ENCODE results near the gene PGAP3.

PGAP3 gene

GRCh38 chr17:39622380-39623006, 65.4 kb downstream of the PGAP3 start:
- Histone ChIP-seq H3K4me1 (ENCODE audit: control insufficient read depth, insufficient read depth, low read length) (peaks cover 51% of the 10 kb centered on the region), H3K4me3 (ENCODE audit: low read length) (no peak overlapping the region), H3K36me3 (ENCODE audit: control insufficient read depth, insufficient read depth, low read length) (no peaks in the 10 kb centered on the region), H3K9ac (ENCODE audit: low read length) (no peak overlapping the region), H3K27me3 (ENCODE audit: control insufficient read depth, insufficient read depth, low read length) (peaks cover 23% of the 10 kb centered on the region), H3K9me3 (ENCODE audit: control insufficient read depth, low read length) (no peaks in the 10 kb centered on the region)

- Histone ChIP-seq H3K4me3 (ENCODE audit: low read length) (no peak overlapping the region), H3K9ac (ENCODE audit: low read length) (no peak overlapping the region), H3K27me3 (ENCODE audit: control insufficient read depth, insufficient read depth, low read length) (peaks cover 16% of the 10 kb centered on the region), H3K36me3 (ENCODE audit: control insufficient read depth, insufficient read depth, low read length) (no peaks in the 10 kb centered on the region), H3K9me3 (ENCODE audit: control insufficient read depth, low read length) (no peaks in the 10 kb centered on the region), H3K4me1 (ENCODE audit: control insufficient read depth, insufficient read depth, low read length) (peaks cover 47% of the 10 kb centered on the region)
Observed at GRCh38 chr17:39621523-39622379, 66.1 kb downstream of the PGAP3 start.

Data from mucosa of stomach (tissue), 1 donor.